HEK293 (cell line): ENCODE measurements around the gene IGFALS.

Source experiments
- BCL11B ChIP-seq: fragments of 450-650 bp; formaldehyde crosslinking; IDR thresholded peaks from 2 replicates; pipeline ENCODE4 v1.5.1; 2016; ENCODE audit warnings: low read depth, missing biosample characterization, missing genetic modification characterization
- HIC1 ChIP-seq: fragments of 450-650 bp; formaldehyde crosslinking; IDR thresholded peaks from 2 replicates; pipeline ENCODE4 v1.5.1; 2016; ENCODE audit warnings: missing biosample characterization, missing genetic modification characterization
- HOXA7 ChIP-seq: sonication (generic); formaldehyde crosslinking; IDR thresholded peaks from 2 replicates; pipeline ENCODE4 v1.8.1; 2022; ENCODE audit warnings: missing genetic modification reagents, borderline replicate concordance
- WT1 ChIP-seq: fragments of 450-650 bp; formaldehyde crosslinking; IDR thresholded peaks from 2 replicates; pipeline ENCODE4 v1.5.1; 2016; ENCODE audit warnings: missing biosample characterization, missing genetic modification characterization
- ZBTB26 ChIP-seq: fragments of 450-650 bp; formaldehyde crosslinking; optimal IDR thresholded peaks from 2 replicates; pipeline ENCODE3; 2016; ENCODE audit warnings: missing biosample characterization, mild to moderate bottlenecking, missing genetic modification characterization
- ZIC2 ChIP-seq: fragments of 450-650 bp; formaldehyde crosslinking; IDR thresholded peaks from 2 replicates; pipeline ENCODE4 v1.5.1; 2016; ENCODE audit warnings: missing biosample characterization, missing genetic modification characterization
- ZNF157 ChIP-seq: fragments of 450-650 bp; formaldehyde crosslinking; IDR thresholded peaks from 2 replicates; pipeline ENCODE4 v1.5.1; 2016; ENCODE audit warnings: missing biosample characterization, missing genetic modification characterization
- ZNF274 ChIP-seq, 2 experiments: fragments of 200-500 bp in 1 of 2; fragments of 450-650 bp in 1 of 2; sonication (Bioruptor generic) in 1 of 2; formaldehyde crosslinking in 1 of 2; IDR thresholded peaks; 2 replicates each; pipeline versions ENCODE4 v1.5.1 to v1.6.1; 2014 to 2016; ENCODE audit warnings: borderline replicate concordance in 1 of 2, inconsistent platforms in 1 of 2, low read length in 1 of 2, missing biosample characterization in 1 of 2, missing genetic modification characterization in 1 of 2
- ZNF311 ChIP-seq: fragments of 450-650 bp; formaldehyde crosslinking; IDR thresholded peaks from 2 replicates; pipeline ENCODE4 v1.5.1; 2017; ENCODE audit warnings: missing biosample characterization, missing genetic modification characterization, borderline replicate concordance
- ZNF366 ChIP-seq: fragments of 450-650 bp; formaldehyde crosslinking; conservative IDR thresholded peaks from 2 replicates; pipeline ENCODE4 v1.5.1; 2016; ENCODE audit warnings: missing biosample characterization, missing genetic modification characterization
- ZNF449 ChIP-seq: fragments of 450-650 bp; formaldehyde crosslinking; IDR thresholded peaks from 2 replicates; pipeline ENCODE4 v1.5.1; 2017; ENCODE audit warnings: missing biosample characterization, mild to moderate bottlenecking, missing genetic modification characterization, moderate library complexity
- ZNF555 ChIP-seq: fragments of 450-650 bp; formaldehyde crosslinking; conservative IDR thresholded peaks from 2 replicates; pipeline ENCODE4 v1.5.1; 2017; ENCODE audit warnings: missing biosample characterization, mild to moderate bottlenecking, missing genetic modification characterization, inconsistent platforms
- ZNF571 ChIP-seq: fragments of 450-650 bp; formaldehyde crosslinking; IDR thresholded peaks from 2 replicates; pipeline ENCODE4 v1.5.0; 2017; ENCODE audit warnings: missing biosample characterization, missing genetic modification characterization
- ZNF624 ChIP-seq: fragments of 450-650 bp; formaldehyde crosslinking; IDR thresholded peaks from 2 replicates; pipeline ENCODE4 v1.5.1; 2017; ENCODE audit warnings: missing biosample characterization, missing genetic modification characterization
- ZNF626 ChIP-seq: fragments of 450-650 bp; sonication (Bioruptor Pico); formaldehyde crosslinking; IDR thresholded peaks from 2 replicates; pipeline ENCODE4 v1.5.1; 2018; ENCODE audit warnings: missing biosample characterization, missing genetic modification characterization, inconsistent platforms
- ZNF654 ChIP-seq: fragments of 450-650 bp; formaldehyde crosslinking; IDR thresholded peaks from 2 replicates; pipeline ENCODE4 v1.5.1; 2016; ENCODE audit warnings: low read depth, missing biosample characterization, missing genetic modification characterization
- ZNF692 ChIP-seq: fragments of 450-650 bp; formaldehyde crosslinking; IDR thresholded peaks from 2 replicates; pipeline ENCODE4 v1.5.1; 2016; ENCODE audit warnings: missing biosample characterization, missing genetic modification characterization

IGFALS gene

GRCh38 chr16:1778200-1779179, 15.0 kb downstream of the IGFALS start (continued):
- TF ChIP-seq ZBTB26 (tag by site-specific recombination) = no peak
- TF ChIP-seq ZNF555 (tag by site-specific recombination) = no peak
- TF ChIP-seq ZNF449 (tag by site-specific recombination) = no peak
- no peak for TF ChIP-seq ZNF571 (tag by site-specific recombination)
- no peak for TF ChIP-seq ZNF274 (IDR thresholded peaks at IDR 0.05; ENCODE audit: low read length)
- TF ChIP-seq ZNF274 (tag by site-specific recombination; IDR thresholded peaks at IDR 0.05; ENCODE audit: borderline replicate concordance) = no peak
- TF ChIP-seq BCL11B (tag by site-specific recombination) = 0 out of 2 replicates have a peak, but pooled peaks have one; percentile 67
- no peak for TF ChIP-seq WT1 (tag by site-specific recombination)
- TF ChIP-seq ZNF692 = 0 out of 2 replicates have a peak, but pooled peaks have one; percentile 19
- no peak for TF ChIP-seq ZNF624
- no peak for TF ChIP-seq ZNF654 (tag by site-specific recombination)
- no peak for TF ChIP-seq ZNF157 (tag by site-specific recombination)
- TF ChIP-seq HIC1 (tag by site-specific recombination) = 0 out of 2 replicates have a peak, but pooled peaks have one; percentile 27
- TF ChIP-seq HOXA7 (CRISPR knock-in tag) = no peak
- TF ChIP-seq ZNF366 (tag by site-specific recombination) = no peak
- no peak for TF ChIP-seq ZNF311 (tag by site-specific recombination)
- TF ChIP-seq ZIC2 (tag by site-specific recombination) = peak; percentile 95
- TF ChIP-seq ZNF626 (tag by site-specific recombination) = no peak
